BLaER1 (cell line): ENCODE measurements around the gene VAX1.
"Not testable (repeated sequence)": the region's sequence is repeated elsewhere in the genome, so short reads cannot be mapped to it uniquely, and the experiment has no call there.

Experiments
- H3K27ac ChIP-seq: shearing (Covaris generic); formaldehyde crosslinking; 2 replicates; pipeline ENCODE4 v1.8.1; 2022
- H3K27me3 ChIP-seq: shearing (Covaris generic); formaldehyde crosslinking; 2 replicates; pipeline ENCODE4 v1.8.1; 2022
- H3K36me3 ChIP-seq: shearing (Covaris generic); formaldehyde crosslinking; 2 replicates; pipeline ENCODE4 v1.8.1; 2022
- H3K4me1 ChIP-seq: shearing (Covaris generic); formaldehyde crosslinking; 2 replicates; pipeline ENCODE4 v1.8.1; 2022
- H3K4me2 ChIP-seq: shearing (Covaris generic); formaldehyde crosslinking; 2 replicates; pipeline ENCODE4 v1.8.1; 2022
- H3K4me3 ChIP-seq: shearing (Covaris generic); formaldehyde crosslinking; 2 replicates; pipeline ENCODE4 v1.8.1; 2022
- H3K9ac ChIP-seq: shearing (Covaris generic); formaldehyde crosslinking; 2 replicates; pipeline ENCODE4 v1.8.1; 2022
- H3K9me3 ChIP-seq: shearing (Covaris generic); formaldehyde crosslinking; 2 replicates; pipeline ENCODE4 v1.8.1; 2022
- H4K20me1 ChIP-seq: shearing (Covaris generic); formaldehyde crosslinking; 2 replicates; pipeline ENCODE4 v1.8.1; 2022
- Cebpa-rat ChIP-seq: shearing (Covaris generic); IDR thresholded peaks from 2 replicates; pipeline ENCODE4 v1.8.1; 2022

Gene VAX1

GRCh38 chr10:117137911-117138642, at the start of gene VAX1:
VAX1 (minus strand) TSS chr10:117138270; CDS start chr10:117138056, 214 bp downstream.
- no peaks in the 10 kb centered on the region for H3K36me3 ChIP-seq
- TF ChIP-seq Cebpa-rat: no peak
- H3K9ac ChIP-seq: no peak within 1 kb of the TSS
- no peaks in the 10 kb centered on the region for H3K4me1 ChIP-seq
- no peak within 1 kb of the TSS for H3K27ac ChIP-seq
- peaks cover 25% of the 10 kb centered on the region for H3K27me3 ChIP-seq
- H3K4me3 ChIP-seq: peak within 1 kb of the TSS; percentile 7; the same call in 1 of the 2 replicates
- H3K9me3 ChIP-seq: peaks cover 73% of the 10 kb centered on the region
- no peaks in the 10 kb centered on the region for H4K20me1 ChIP-seq
- no peak within 1 kb of the TSS for H3K4me2 ChIP-seq

- Histone ChIP-seq H3K27ac (no peak overlapping the region), H3K9ac (no peak overlapping the region), H3K4me1 (peaks cover 7% of the 10 kb centered on the region; the same call in 1 of the 2 replicates), H3K27me3 (no peaks in the 10 kb centered on the region), H3K4me3 (no peak overlapping the region), H3K36me3 (no peaks in the 10 kb centered on the region), H4K20me1 (no peaks in the 10 kb centered on the region), H3K9me3 (peaks cover 17% of the 10 kb centered on the region), H3K4me2 (no peak overlapping the region)
- no peak for TF ChIP-seq Cebpa-rat
Observed at GRCh38 chr10:117186832-117187615, 49.0 kb upstream of the VAX1 start.

GRCh38 chr10:117185817-117186216, 47.7 kb upstream of the VAX1 start:
- not testable (repeated sequence) for H3K36me3 ChIP-seq, H3K4me2 ChIP-seq, H4K20me1 ChIP-seq, H3K27me3 ChIP-seq, H3K4me1 ChIP-seq, H3K4me3 ChIP-seq, H3K9ac ChIP-seq, H3K27ac ChIP-seq
- H3K9me3 ChIP-seq: peaks cover 17% of the 10 kb centered on the region

DNA sequence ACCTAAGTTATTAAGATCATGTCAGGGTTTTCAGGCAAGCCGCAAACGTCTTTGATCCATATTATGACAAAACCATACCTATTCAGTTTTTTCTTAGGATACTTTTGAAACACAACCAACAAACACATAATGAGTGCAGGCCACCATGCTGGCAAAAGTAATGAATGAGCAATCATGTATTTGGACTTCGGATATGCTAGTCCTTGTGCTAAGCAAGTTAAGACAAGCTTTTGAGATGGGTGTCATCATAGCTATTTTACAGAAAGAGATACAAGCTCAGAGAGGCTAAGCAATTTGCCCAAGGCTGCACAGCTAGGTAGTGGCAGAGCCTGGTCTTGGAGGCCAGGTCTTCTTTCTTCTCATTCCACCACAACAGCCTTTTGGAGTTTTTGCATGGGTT, 46.8 kb upstream of the VAX1 start:
- no peak overlapping the region for H3K9ac ChIP-seq
- no peaks in the 10 kb centered on the region for H4K20me1 ChIP-seq
- no peaks in the 10 kb centered on the region for H3K27me3 ChIP-seq
- no peak overlapping the region for H3K27ac ChIP-seq
- no peaks in the 10 kb centered on the region for H3K36me3 ChIP-seq
- H3K9me3 ChIP-seq: peaks cover 15% of the 10 kb centered on the region
- no peak for TF ChIP-seq Cebpa-rat
- H3K4me3 ChIP-seq: no peak overlapping the region
- H3K4me2 ChIP-seq: no peak overlapping the region
- peaks cover 7% of the 10 kb centered on the region; the same call in 1 of the 2 replicates for H3K4me1 ChIP-seq

- no peaks in the 10 kb centered on the region for H3K36me3 ChIP-seq
- peaks cover 7% of the 10 kb centered on the region; the same call in 1 of the 2 replicates for H3K4me1 ChIP-seq
- H3K9me3 ChIP-seq: peaks cover 9% of the 10 kb centered on the region
- H3K27ac ChIP-seq: no peak overlapping the region
- no peaks in the 10 kb centered on the region for H3K27me3 ChIP-seq
- H3K4me2 ChIP-seq: no peak overlapping the region
- no peak overlapping the region for H3K9ac ChIP-seq
- TF ChIP-seq Cebpa-rat: no peak
- H4K20me1 ChIP-seq: no peaks in the 10 kb centered on the region
- no peak overlapping the region for H3K4me3 ChIP-seq
Observed at GRCh38 chr10:117184296-117184695, 46.2 kb upstream of the VAX1 start.

DNA sequence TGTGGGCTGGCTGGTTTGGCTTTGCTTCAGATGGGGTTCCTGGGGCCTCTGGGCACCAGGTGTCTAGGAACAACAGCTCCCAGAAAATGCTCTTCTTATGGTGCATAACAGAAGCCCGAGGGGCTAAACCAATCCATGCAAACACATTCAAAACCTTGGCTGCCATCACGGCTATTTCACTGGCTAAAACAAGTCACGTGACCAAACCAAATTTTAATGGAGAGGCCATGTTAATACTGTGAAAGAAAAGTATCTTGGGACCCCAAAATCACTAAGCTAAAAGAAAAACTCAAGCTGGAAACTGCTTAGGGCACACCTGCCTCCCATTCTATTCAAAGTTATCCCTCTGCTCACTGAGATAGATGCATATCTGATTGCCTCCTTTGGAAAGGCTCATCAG, 40.1 kb upstream of the VAX1 start:
- no peak overlapping the region for H3K9ac ChIP-seq
- TF ChIP-seq Cebpa-rat: no peak
- H3K36me3 ChIP-seq: no peaks in the 10 kb centered on the region
- no peaks in the 10 kb centered on the region for H4K20me1 ChIP-seq
- peaks cover 13% of the 10 kb centered on the region for H3K4me1 ChIP-seq
- H3K4me3 ChIP-seq: no peak overlapping the region
- no peak overlapping the region for H3K27ac ChIP-seq
- H3K4me2 ChIP-seq: no peak overlapping the region
- H3K9me3 ChIP-seq: no peaks in the 10 kb centered on the region
- H3K27me3 ChIP-seq: no peaks in the 10 kb centered on the region

- Histone ChIP-seq H3K4me3 (peak overlapping the region; percentile 72), H3K27me3 (no peaks in the 10 kb centered on the region)
- TF ChIP-seq Cebpa-rat: peak; percentile 93
Observed at GRCh38 chr10:117175901-117176534, 37.9 kb upstream of the VAX1 start.

DNA sequence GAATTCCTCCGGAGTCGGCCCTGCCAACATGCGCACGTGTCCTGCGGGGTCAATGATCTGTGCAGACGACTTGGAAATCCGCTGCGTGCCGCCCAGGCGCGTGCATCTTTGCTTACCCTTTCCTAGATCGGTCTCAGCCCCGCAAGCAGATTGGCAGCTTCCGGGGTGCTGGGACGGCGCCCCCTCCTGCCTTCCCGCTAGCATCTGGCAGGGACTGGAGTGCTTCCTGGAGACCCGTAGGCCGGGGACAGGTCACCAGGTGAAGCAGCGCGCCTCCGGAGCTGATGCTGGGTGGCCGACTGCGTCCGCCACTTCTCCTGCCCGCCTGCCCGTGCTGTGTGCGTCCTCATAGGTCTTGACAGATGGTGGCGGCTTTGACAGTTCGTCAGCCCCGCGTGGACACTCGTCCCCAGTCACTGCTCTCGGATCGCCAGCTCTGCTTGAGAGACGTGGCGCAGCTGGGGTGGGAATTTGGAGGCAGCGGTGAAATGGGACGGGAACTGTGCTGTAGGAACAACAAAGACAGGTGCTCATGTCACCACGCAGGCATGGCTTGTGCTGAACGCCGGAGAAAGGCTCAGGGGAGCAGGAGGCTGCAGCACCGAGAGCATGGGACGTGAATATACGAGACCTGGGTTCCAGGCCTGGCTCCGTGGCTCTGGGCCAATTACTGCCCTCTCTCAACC, 37.3 kb upstream of the VAX1 start:
- Histone ChIP-seq H3K4me2 (peak overlapping the region; percentile 96), H3K4me1 (peaks cover 13% of the 10 kb centered on the region), H3K9me3 (no peaks in the 10 kb centered on the region), H3K4me3 (peak overlapping the region; percentile 72), H3K27me3 (peaks cover 3% of the 10 kb centered on the region; the same call in 1 of the 2 replicates), H3K9ac (peak overlapping the region; percentile 67), H3K27ac (peak overlapping the region; percentile 43; the same call in 1 of the 2 replicates), H3K36me3 (no peaks in the 10 kb centered on the region), H4K20me1 (no peaks in the 10 kb centered on the region)
- no peak for TF ChIP-seq Cebpa-rat

More at GRCh38 chr10:117175901-117176534, 37.9 kb upstream of the VAX1 start:
- Histone ChIP-seq H3K4me2 (peak overlapping the region; percentile 96), H4K20me1 (no peaks in the 10 kb centered on the region), H3K36me3 (no peaks in the 10 kb centered on the region), H3K9ac (peak overlapping the region; percentile 67; the same call in 1 of the 2 replicates), H3K4me1 (peaks cover 13% of the 10 kb centered on the region), H3K27ac (no peak overlapping the region), H3K9me3 (no peaks in the 10 kb centered on the region)

- Histone ChIP-seq H3K4me2 (peak overlapping the region; percentile 96), H3K36me3 (no peaks in the 10 kb centered on the region), H3K27ac (peak overlapping the region; percentile 44), H3K4me3 (peak overlapping the region; percentile 72), H3K4me1 (peaks cover 13% of the 10 kb centered on the region), H3K9ac (peak overlapping the region; percentile 67), H3K27me3 (peaks cover 11% of the 10 kb centered on the region), H4K20me1 (no peaks in the 10 kb centered on the region), H3K9me3 (no peaks in the 10 kb centered on the region)
- TF ChIP-seq Cebpa-rat: no peak
Observed at GRCh38 chr10:117174439-117175214, 36.6 kb upstream of the VAX1 start.
